Keratinocyte (primary cell): ENCODE measurements around the gene AGPAT3.

ENCODE experiments used
- EZH2 ChIP-seq: IDR thresholded peaks from one replicate; pipeline ENCODE4 v1.6.1; 2012; ENCODE audit warnings: inconsistent platforms, mild to moderate bottlenecking, low read length, moderate library complexity
- TF ChIP-seq, protein P1 (sequence below), 3 experiments: IDR thresholded peaks in 1 of 3; conservative IDR thresholded peaks in 1 of 3; optimal IDR thresholded peaks in 1 of 3; 2 replicates in 2 of 3; 3 replicates in 1 of 3; pipeline versions ENCODE3 to v1.5.1; 2011; ENCODE audit warnings: low read length in 3 of 3, mild to moderate bottlenecking in 3 of 3, moderate library complexity in 2 of 3, control low read depth in 1 of 3, inconsistent platforms in 1 of 3; ENCODE audit not compliant: insufficient read depth in 2 of 3; ENCODE audit errors: extremely low read depth in 1 of 3

DNA sequence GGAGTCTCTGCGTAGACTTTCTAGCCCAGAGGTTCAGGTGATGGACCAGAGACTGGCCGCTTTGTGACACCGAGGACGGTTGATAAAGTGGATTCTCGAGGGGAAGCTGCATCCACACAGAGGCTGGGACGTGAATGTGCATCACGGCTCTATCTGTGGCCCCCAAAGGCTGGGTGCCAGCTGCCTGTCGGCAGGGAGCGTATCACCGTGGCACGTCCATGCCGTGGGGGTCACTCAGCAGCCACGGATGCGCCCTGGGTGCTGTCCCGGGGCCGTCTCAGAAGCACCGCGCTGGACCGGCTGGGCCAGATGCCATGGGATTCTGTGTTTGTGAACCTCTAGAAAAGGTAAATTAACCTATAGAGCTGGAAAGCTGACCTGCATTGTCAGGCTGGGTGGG, 89.9 kb downstream of the AGPAT3 start:
- TF ChIP-seq, protein P1, sequence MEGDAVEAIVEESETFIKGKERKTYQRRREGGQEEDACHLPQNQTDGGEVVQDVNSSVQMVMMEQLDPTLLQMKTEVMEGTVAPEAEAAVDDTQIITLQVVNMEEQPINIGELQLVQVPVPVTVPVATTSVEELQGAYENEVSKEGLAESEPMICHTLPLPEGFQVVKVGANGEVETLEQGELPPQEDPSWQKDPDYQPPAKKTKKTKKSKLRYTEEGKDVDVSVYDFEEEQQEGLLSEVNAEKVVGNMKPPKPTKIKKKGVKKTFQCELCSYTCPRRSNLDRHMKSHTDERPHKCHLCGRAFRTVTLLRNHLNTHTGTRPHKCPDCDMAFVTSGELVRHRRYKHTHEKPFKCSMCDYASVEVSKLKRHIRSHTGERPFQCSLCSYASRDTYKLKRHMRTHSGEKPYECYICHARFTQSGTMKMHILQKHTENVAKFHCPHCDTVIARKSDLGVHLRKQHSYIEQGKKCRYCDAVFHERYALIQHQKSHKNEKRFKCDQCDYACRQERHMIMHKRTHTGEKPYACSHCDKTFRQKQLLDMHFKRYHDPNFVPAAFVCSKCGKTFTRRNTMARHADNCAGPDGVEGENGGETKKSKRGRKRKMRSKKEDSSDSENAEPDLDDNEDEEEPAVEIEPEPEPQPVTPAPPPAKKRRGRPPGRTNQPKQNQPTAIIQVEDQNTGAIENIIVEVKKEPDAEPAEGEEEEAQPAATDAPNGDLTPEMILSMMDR (optimal IDR thresholded peaks at IDR 0.05 in 1 of 3, IDR thresholded peaks at IDR 0.05 in 1 of 3, conservative IDR thresholded peaks at IDR 0.05 in 1 of 3; ENCODE audit: extremely low read depth in 1 of 3, insufficient read depth in 2 of 3, low read length in 3 of 3), result no peak
- TF ChIP-seq EZH2, result no peak
